HG03469 (cell line): ENCODE measurements around the gene RAB9A.
"Not testable (repeated sequence)": the region's sequence is repeated elsewhere in the genome, so short reads cannot be mapped to it uniquely, and the experiment has no call there.

Experiments used
- ATAC-seq: cut with Tn5 transposase; IDR thresholded peaks from one replicate; pipeline ENCODE4 v1.9.1; 2021; ENCODE audit warnings: mild to moderate bottlenecking, moderate library complexity, moderate number of reproducible peaks; ENCODE audit not compliant: unreplicated experiment

The RAB9A gene

DNA sequence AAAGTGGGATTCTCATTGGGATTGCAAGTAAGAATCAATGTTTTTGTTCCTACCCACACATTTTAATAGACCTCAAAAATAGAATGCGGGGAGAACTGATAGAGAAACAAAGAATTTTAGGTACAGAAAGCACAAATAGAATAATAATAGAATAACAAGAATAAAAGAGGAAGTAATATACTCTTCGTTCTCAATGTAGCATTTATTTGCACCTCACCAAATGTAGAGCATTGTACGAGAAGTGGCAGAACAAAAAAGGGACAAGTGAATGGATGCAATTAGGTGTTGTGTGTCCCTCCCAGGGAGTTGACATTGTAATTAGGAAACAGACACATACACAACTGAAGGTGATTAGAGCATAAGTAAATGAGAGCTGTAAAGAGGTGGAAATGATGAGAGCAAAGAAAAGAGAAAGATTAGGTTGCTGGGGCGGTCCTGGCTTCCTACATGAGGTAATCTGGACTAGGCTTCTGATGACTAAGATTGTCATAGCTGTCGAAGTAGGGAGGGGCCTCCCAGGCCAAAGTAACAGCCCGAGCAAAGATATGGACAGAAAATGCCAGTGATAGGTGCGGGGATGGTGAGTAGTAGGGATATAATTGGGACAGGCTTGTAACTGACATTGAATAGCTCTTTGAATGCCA is 10.4 kb downstream of the RAB9A start:
- ATAC-seq, result no peak

DNA sequence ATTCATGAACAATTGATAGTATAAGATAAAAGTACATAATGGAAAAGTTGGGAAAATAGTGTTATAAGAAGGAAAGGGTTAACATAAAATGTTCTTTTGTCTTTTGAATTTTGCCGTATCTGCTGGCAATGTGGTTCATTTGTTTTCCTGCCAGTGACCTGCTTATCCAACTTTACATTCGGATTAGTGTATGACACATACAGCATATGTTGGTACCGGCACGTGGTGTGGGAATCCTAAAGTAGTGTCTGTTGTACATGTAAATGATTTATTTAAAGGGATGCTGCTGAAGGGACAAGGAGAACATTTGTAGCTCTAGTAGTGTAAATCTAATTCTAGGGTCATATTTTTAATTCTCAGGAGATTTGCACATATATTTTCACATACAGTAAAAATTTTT is 11.5 kb downstream of the RAB9A start:
- ATAC-seq, result no peak

DNA sequence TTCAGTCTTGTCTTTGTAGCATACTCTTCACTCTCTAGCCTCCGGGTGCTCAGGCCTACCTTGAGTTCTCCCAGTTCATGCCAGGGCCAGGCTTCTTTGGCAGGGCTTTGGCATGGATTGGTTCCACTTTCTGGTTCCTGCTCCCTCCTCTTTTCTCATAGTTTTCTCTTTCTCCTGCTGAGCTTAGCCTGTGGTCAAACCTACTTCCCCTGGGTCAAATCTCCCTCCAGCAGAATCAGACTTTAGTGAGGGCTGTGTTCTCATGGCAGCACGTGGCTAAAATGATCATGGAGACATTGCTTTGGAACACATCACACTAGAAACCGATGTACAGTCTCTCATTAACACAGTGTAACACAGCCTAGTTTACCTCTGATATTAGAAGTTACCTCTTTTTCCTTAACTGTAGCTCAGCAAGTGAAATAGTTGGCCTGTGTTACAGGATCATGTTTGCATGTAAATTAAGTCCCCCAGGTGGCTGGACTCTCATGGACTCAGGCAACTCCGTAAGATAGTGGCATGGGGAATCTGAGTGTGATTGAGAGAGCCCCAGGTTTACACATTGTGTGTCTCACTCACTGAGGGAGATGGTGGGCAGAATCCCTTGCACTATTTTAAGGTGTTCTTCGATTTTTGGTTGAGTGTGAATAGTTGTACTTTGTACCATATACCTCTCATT is 13.3 kb downstream of the RAB9A start:
- ATAC-seq, result no peak

DNA sequence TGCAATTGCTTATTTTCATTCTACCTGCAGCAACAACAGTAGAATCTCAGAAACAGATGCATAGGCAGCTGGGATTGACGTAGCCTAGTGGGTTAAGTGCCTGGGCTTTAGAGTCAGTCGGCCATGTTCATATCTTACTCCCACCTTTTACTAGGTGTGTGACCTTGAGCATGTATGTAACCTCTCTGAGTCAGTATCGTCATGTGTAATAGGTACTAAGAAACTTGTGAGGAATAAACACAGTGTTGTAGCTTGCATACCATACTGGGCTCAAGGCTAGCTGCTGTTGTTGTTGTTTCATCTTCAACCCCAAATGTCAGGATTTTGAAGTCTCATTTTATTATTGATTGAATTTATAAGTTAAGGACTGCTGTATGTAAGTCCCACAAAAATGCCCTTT is 14.2 kb downstream of the RAB9A start:
- no peak for ATAC-seq

DNA sequence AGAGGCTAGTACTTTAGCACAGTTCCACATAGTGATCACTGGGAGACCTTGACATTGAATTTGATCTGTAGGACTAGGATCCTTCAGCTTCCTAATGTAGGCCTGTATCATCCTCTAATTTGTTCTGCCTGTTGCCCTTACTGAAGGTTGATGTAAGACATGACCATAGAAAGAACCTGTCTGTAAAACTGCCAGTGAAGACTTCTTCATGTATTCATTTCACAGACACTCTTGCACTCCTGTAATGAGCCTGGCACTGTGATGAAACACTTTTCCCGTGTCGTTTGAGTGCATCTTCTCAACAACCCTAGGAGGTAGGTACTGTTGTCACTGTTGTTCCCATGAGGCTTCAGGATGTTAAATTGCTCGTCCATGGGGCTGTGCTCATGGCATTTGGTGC is 14.7 kb downstream of the RAB9A start:
- ATAC-seq, result no peak

DNA sequence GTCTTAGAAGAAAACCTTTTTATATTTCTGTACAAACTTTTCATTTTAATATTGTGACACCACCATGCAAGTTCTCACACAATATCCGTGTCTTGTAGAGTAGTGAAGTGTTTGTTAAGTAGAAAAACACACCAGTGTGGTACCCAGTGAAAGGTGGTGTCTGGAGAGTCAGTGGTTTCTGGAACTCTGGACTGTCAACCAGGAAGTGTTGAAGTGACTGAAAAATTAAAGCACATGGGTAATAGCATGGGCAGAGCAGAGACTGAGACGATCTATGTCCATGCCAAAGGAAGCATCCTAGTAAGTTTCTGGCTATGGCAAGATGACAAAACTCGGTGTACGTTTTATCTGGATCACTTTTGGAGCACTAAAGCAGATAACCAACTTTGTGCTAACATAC is 22.2 kb downstream of the RAB9A start:
- ATAC-seq, result no peak

DNA sequence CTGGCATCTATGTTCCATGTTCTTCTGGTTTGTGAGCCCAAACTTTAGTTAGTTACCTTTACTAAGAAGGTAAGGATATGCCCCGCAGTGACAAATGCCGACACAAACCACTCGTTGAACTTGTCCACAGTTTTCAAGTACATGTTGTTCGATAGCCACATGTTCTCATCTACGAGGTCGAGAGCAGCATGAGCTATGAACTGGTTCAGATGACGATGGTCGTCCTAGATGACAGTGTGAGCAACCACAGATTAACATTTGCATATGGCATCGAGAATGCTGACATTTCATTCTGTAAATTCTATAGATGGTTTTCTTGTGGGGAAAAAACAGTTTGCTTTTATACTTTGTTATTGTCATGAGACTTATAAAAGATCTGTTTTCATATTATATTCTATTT is 27.5 kb downstream of the RAB9A start:
- no peak for ATAC-seq

DNA sequence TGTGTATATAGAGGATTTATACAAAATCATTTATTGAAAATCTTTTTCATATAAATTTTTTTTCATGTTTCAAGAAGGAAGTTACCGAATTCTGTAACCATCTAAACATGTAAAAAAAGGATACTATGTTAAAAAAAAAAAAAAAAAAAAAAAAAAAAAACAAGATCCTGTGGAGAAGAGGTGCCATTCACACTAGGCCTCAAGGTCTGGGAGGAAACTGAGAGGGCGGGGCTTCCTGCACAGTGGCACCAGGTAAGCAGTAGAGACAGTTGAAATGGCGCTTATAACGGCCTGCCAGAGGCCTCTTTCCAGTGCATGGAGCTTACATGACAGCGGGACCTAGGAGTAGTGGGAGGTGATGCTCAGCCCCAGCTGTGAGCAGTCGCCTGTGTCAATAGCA is 28.0 kb downstream of the RAB9A start:
- ATAC-seq, result no peak

DNA sequence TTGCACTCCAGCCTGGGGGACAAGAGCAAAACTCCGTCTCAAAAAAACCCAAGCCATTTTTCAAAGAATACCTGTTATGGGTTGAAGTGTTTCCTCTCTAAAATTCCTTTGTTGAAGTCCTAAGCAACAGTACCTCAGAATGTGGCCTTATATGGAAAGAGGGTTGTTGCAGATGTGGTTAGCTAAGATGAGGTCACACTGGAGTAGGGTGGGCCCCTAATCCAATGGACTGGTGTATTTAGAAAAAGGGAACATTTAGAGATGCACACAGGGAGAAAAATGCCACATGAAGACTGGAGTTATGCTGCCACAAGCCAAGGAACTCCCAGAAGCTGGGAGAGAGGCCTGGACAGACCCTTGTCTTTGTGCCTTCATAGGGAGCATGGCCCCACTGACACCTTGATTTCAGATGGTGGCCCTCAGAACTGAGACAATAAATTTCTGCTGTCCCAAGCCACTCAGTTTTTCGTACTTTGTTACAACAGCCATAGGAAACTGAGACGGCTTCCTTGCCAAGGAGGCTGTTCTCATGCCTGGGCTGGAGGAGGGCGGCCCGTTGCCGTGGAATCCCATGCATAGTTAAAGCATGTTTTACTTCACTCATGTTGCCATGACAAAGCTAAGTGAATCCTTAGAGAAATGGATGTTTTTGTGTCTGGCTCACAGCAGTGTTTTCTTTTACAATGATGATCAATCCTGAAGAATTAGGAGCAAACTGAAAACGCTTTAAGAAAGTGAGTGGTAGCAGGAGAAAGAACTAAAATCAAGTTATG is 29.0 kb downstream of the RAB9A start:
- ATAC-seq, result no peak

DNA sequence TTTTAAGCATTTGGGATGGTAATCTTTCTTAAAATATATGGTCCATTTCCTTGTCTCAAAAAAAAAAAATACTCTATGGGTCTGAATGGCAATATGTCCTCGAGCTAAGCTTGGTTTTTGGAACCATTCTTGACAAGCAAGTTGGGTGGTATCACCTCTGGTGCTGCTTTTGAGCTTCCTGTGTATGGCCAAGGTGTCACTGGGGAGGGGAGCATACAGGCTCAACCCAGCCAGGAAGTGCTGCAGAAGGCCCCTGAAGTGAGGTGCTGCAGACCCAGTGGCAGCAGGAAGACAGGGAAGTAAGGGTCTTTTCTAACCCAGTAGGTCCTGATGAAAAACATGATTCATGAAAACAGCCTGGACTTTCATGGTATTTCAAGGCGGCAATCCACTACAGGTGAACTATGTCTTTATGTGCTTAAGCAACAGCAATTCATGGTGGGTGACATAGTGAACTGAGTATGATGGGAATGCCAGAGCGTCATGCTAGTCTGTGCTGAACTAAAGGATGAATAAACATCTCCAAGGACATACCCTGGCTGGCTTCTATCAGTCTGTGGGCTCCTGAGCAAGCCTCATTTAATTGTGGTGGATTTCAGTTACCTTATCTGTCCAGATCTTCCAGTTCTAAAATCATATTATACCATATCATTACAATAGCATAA is 30.4 kb downstream of the RAB9A start:
- no peak for ATAC-seq

DNA sequence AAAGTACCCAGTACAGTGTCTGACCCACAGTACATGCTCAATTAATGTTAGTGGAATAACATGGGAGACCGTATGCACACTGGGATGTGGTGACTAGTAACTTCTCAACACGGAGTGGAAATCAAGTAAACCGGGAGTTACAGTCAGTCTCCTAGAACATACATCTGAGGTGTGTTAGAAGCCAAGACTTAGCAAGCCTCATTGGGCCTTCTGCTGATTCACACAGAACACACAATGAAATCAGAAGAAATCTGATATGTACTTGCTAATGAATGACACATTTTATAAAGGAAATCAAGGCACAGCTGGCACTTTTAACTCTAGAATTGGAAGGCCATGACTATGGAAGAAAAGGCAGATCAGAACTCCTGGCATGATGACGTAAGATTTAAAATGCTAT is 32.4 kb downstream of the RAB9A start:
- ATAC-seq, result no peak

DNA sequence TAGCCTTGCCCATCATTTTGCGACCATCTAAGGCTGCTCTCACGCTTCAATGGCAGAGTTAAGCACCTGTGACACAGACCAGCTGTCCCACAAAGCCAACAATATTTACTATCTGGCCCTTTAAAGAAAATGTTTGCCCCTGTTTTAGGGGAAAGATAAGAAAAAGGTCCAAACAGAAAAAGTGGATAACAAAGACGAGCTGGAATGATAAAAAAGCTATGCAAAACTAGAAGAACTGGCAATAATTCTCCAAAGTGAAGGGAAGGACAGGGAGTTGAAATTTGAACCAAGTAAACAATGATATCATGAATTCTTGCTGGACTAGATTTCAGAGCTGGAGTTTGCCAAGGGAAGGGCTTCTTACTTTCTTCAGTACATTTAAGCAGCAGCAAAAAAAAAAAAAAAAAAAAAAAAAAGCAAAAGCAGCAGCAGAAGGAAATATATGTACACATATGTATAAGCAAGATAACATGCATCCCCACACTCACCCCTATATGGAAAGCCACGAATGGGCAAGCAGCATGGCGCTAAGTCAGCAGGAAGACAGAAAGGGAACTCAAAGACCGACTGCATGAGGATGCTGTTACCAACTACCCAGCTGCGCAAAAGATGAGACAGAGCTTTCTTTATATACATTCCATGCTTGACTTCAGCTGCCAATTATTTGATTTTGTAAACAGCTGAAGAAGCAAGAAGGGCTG is 33.0 kb downstream of the RAB9A start:
- no peak for ATAC-seq

DNA sequence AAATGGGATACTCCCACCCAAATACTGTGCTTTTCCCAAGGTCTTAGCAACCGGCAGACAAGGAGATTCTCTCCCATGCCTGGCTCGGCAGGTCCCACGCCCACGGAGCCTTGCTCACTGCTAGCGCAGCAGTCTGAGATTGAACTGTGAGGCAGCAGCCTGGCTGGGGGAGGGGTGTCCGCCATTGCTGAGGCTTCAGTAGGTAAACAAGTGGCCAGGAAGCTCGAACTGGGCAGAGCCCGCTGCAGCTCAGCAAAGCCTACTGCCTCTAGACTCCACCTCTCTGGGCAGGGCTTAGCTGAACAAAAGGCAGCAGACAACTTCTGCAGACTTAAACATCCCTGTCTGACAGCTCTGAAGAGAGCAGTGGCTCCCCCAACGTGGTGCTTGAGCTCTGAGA is 36.0 kb downstream of the RAB9A start:
- not testable (repeated sequence) for ATAC-seq

DNA sequence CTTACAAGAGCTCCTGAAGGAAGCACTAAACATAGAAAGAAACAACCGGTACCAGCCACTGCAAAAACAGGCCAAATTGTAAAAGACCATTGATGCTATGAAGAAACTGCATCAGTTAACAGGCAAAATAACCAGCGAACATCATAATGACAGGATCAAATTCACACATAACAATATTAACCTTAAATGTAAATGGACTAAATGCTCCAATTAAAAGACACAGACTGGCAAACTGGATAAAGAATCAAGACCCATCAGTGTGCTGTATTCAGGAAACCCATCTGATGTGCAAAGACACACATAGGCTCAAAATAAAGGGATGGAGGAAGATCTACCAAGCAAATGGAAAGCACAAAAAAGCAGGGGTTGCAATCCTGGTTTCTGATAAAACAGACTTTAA is 37.7 kb downstream of the RAB9A start:
- ATAC-seq, result not testable (repeated sequence)

DNA sequence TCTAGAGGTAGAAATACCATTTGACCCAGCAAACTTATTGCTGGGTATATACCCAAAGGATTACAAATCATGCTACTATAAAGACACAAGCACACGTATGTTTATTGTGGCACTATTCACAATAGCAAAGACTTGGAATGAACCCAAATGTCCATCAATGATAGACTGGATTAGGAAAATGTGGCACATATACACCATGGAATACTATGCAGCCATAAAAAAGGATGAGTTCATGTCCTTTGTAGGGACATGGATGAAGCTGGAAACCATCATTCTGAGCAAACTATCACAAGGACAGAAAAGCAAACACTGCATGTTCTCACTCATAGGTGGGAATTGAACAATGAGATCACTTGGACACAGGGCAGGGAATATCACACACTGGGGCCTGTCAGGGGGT is 41.6 kb downstream of the RAB9A start:
- ATAC-seq, result not testable (repeated sequence)

DNA sequence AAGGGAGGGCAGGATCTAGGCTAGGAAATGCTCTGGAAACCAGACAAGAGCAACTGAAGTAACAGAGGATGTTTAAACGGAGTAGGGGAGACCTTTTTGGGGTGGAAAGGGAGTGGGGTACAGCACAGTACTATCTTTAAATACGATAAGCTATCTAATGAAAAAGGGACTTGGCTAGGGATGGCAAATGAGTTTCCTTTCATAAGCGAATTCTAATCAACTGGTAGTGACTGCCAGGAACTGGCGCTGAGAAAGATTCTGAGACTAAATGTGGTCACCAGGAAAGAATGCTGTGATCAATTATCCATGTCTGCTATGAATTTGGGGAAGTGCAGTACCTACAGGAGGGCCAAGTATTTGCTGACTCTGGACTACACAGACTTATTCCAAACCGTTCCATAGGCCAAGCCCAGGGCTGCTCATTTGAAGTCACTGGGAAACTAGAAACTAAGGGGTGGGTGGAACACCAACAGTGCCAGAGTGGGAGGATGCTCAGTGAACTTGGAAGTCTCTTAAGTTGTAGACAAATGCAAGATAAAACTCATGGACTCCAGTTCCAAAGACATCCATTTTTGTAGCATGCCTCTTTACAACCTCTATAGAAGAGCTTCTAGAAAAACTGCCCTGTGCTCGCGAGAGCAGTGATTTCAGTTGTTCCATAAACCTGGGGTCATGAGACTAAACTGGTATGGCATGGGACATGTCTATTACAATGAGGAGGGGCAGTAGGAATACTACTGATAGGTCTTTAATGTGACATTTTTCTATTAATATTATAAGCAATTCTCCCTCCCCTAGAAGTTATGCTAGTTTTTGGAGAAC is 43.5 kb downstream of the RAB9A start:
- no peak for ATAC-seq

DNA sequence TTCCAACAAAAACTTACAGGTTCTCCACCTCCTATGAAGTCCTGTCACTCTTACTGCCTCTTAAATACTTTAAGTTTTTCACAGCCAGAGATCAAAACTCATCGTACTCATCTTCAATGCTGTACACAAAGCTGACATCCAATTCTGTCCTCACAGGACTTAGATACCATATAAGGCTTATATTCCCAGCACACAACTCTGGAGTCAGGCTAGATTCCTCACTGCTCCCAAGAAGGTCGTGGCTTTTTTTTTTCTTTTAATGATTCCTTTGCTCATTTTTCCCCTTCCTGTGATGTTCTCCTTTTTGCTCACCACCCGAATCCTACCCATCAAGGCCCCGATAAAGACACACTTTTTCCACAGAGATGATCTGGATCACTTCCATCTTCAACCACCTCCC is 44.6 kb downstream of the RAB9A start:
- ATAC-seq, result no peak

DNA sequence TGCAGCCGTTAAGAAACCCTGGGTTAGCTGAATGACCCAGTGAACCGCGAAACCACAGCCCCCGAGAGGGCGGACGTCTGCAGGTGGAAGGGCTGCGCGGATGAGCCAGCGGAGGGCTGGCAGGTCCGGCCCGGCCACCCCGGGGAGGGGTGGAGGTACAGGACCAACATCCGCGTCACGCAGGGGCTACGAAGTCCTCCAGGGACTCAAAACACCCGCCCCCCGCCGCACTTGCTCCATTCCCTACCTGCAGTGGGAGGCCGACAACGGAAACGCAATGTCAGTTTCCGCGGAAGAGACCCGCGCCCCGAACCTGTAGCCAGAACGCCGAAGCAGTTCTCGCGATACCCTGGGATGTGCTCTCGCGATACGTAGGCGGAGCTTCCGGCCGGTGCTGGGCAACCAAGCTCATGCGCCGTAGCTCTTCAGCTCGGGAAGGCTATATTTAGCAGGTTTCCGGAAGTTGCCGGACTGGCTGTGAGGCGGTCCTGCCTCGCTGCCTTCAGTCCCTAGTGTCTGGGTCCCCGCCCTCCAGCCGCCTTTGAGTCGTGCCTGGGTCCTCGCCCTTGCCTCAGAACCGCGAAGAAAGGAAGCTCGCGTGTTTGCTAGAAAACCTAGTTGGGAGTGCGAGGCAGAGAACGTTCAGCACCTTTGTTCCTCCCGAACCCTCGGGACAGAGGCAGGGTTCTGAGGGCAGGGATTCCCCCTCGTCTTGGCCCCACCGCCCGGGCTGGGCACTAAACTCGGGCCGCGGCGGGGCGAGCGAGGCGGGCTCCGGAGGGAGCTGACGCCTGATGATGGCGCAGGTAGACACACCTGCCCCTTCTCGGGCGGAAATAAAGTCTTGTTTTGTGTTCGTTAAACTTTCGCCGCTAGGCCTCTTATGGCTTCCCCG is 45.6 kb downstream of the RAB9A start, which contains the start of the genes OFD1 and TRAPPC2:
Gene OFD1 (plus strand): TSS at position 471 of the 895 bp plus-strand sequence. CDS start 324 bp downstream, at position 795.
Gene TRAPPC2 (minus strand): TSS at position 343 of the 895 bp plus-strand sequence. CDS start 14,657 bp downstream, outside the sequence.
- peak; percentile 78 for ATAC-seq

DNA sequence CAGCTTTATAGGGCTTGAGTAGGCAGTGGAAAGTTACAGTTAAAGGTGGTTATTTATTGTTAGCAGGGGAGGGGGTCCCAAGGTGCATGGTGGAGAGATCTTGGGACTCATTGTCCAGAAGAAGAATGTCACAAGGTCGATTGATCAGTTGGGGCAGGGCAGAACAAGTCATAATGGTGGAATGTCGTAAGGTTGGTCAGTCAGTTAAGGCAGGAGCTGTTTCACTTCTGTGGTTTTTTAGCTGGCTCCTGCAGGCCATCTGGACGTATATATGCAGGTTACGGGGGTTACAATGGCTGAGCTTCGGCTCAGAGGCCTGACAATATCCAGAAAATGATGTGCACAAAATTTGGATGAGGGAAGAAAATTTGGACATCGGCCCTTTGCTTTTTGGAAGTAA is 52.8 kb downstream of the RAB9A start:
- no peak for ATAC-seq
